ENCODE measurements around the gene KLHL30. TPM values are rescaled to one million over a fixed set of nuclear protein-coding genes. Genes with fewer than 3 reads are reported as not detected.

KLHL30 gene
- total RNA-seq, 4 donors from 2014 or later, result 0.09 to 0.38 (median 0.18) TPM; not detected in 1

DNA sequence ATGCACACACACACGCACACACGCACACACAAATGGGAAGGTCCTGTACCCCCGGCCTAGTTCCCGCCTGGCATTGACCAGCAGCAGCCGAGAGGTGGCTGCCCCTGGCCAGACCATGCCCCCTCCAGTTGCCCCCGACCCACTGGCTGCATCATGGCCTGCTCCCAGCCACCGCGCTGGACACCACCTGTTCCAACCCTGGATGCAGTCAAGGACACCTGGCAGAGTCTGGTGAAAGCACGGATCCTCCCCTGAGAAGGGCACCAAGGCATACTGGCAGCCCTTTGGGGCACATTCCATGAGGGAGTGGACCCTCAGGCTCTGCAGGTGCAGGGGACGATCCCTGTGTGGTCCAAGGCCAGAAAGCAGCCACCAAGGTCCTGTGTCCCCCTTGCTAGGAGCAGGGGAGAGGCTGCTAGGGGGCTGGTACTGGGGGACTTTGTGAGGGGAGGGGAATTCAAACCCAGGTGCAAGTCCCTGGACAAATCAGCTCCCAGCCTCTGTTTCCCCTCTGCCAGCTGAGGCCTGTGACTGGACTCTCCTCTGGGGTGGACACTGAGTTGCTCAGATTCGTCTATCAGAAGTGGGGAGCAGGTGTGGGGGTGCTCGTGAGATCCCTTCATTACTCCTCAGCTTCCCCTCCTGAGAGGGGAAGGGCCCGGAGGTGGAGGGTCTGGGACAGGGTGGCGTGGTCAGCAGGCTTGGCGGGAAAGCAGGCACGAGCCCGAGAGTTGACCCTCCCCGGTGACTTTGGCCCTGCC is 34.8 kb upstream of the KLHL30 start:
- H3K27me3 ChIP-seq, result peaks cover 0 to 7% (median 0%) of the 10 kb centered on the region in 4 donors
- H3K9me3 ChIP-seq, result no peaks in the 10 kb centered on the region
- no peak overlapping the region for H3K4me3 ChIP-seq
- no peak overlapping the region for H3K27ac ChIP-seq
- intact Hi-C loops (cut with DNase I), result no loop called here
- 77 to 89% methylated on average over 7 to 8 of the region's 18 CpGs for WGBS, 2 donors
- peaks cover 0 to 19% (median 0%) of the 10 kb centered on the region in 3 donors for H3K4me1 ChIP-seq
- TF ChIP-seq, protein P1, sequence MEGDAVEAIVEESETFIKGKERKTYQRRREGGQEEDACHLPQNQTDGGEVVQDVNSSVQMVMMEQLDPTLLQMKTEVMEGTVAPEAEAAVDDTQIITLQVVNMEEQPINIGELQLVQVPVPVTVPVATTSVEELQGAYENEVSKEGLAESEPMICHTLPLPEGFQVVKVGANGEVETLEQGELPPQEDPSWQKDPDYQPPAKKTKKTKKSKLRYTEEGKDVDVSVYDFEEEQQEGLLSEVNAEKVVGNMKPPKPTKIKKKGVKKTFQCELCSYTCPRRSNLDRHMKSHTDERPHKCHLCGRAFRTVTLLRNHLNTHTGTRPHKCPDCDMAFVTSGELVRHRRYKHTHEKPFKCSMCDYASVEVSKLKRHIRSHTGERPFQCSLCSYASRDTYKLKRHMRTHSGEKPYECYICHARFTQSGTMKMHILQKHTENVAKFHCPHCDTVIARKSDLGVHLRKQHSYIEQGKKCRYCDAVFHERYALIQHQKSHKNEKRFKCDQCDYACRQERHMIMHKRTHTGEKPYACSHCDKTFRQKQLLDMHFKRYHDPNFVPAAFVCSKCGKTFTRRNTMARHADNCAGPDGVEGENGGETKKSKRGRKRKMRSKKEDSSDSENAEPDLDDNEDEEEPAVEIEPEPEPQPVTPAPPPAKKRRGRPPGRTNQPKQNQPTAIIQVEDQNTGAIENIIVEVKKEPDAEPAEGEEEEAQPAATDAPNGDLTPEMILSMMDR (IDR thresholded peaks at IDR 0.05), result no peak
- TF ChIP-seq POLR2A (IDR thresholded peaks at IDR 0.05), result no peak
- DNase-seq, result no peak
- no peaks in the 10 kb centered on the region for H3K36me3 ChIP-seq

DNA sequence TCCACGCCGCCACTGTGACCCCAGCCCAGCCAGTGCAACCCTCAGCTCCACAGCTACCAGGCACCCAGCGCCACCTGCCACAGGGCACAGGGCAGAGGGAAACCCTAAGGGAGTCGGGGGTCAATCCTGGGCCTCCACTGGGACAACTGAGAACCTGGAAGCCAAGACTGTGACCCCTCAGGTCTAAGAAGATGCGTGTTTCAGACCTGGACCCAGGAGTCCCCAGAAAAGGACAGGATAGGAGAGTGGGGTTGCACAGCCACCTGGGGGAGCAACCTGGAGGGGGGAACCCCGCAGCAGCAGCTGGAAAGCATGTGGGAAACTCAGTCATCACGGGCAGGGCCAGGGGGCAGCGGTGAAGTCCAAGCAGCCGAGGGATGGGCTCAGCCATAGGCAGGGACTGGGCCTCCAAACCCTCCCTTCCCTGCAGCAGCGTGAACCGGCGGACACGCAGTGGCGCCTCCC is 34.2 kb upstream of the KLHL30 start:
- no peak for DNase-seq
- H3K27me3 ChIP-seq, result peaks cover 0 to 7% (median 0%) of the 10 kb centered on the region in 4 donors

DNA sequence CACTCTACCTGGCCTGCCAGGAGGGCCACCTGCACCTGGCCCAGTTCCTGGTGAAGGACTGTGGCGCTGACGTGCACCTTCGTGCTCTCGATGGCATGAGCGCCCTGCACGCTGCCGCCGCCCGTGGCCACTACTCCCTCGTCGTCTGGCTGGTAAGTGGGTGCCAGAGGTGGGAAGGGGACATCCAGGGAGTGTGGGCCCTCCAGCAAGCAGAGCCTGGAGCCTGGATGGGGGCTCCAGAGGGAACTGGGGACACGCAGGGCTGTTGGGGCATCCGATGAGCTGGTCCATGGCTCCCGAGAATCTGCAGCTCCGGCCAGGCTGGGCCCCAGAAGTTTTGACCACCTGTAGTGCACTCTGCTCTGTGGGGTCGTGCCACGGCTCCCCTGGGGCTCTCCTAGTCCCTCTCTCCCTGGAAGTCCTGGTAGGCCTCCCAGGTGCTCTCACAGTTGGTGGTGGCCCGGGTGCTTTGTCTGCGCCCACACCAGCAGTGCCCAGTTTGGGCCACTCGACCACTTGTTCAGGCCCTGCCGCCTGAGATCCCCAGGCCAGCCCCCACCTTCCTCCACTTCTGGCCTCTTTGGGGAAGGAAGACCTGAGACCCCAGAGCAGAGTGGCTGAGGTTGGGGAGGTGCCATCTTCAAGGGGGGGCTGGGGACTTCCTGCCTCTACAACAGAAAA is 33.6 kb upstream of the KLHL30 start:
- H3K9me3 ChIP-seq, result no peaks in the 10 kb centered on the region
- DNase-seq, result no peak
- no peak for TF ChIP-seq POLR2A (IDR thresholded peaks at IDR 0.05)

More for the DNA sequence above, 34.2 kb upstream of the KLHL30 start:
- Histone ChIP-seq H3K27ac (no peak overlapping the region), H3K9me3 (no peaks in the 10 kb centered on the region), H3K4me3 (no peak overlapping the region), H3K4me1 (peaks cover 0 to 13% (median 0%) of the 10 kb centered on the region in 3 donors), H3K36me3 (no peaks in the 10 kb centered on the region)
- intact Hi-C loops (cut with DNase I), result no loop called here
- TF ChIP-seq, protein P1 (IDR thresholded peaks at IDR 0.05), result no peak
- TF ChIP-seq POLR2A (IDR thresholded peaks at IDR 0.05), result no peak
- 68 to 90% methylated on average over 2 to 6 of the region's 14 CpGs for WGBS, 2 donors

DNA sequence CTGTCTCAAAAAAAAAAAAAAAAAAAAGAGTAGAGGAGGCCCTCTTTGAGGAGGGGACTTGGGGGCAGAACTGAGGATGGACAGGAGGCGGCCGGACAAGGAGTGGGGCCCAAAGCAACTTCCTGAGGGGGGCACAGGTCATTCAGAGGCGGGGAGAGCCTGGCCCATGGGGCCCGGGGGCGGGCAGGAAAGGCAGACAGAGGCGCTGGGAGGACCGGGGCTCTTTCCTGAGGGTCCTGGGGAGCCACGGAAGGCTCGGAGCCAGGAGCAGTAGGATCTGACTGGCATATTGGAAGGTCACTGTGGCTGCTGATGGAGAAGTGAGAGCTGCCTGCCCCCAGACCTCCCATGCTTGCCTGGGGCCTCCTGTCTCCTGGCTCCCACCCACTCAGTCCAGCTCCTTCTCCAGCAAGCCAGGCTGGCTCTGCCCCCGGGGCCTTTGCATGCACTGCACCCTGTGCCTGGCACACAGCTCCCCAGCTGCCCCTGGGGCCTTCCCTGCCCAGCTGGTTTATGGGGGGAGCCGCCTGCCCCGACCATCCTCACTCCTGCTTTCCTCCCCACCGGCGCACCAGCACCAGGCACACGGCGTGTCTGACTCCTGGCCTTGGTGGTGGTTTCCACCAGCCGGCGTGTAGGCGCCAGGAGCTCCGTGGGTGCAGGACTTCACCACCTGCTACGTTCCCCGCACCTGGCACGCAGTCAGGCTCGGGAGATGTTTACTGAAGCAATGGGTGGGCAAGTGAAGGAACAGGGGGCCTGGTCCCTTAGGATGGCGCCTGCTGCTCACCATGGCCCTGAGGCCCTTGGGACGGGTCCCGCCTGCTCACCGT is 32.7 kb upstream of the KLHL30 start:
- Histone ChIP-seq H3K4me3 (no peak overlapping the region), H3K36me3 (no peaks in the 10 kb centered on the region), H3K4me1 (peaks cover 0 to 7% (median 0%) of the 10 kb centered on the region in 3 donors), H3K27ac (no peak overlapping the region), H3K27me3 (peaks cover 0 to 7% (median 0%) of the 10 kb centered on the region in 4 donors), H3K9me3 (no peaks in the 10 kb centered on the region)
- intact Hi-C loops (cut with DNase I), result no loop called here
- DNase-seq, result no peak
- TF ChIP-seq, protein P1 (IDR thresholded peaks at IDR 0.05), result no peak
- no peak for TF ChIP-seq POLR2A (IDR thresholded peaks at IDR 0.05)
- 80 to 85% methylated on average over 9 to 18 of the region's 28 CpGs for WGBS, 2 donors

More for the DNA sequence above, 33.6 kb upstream of the KLHL30 start:
- intact Hi-C loops (cut with DNase I), result no loop called here
- Histone ChIP-seq H3K27me3 (peaks cover 0 to 7% (median 0%) of the 10 kb centered on the region in 4 donors), H3K4me3 (no peak overlapping the region), H3K27ac (no peak overlapping the region), H3K36me3 (no peaks in the 10 kb centered on the region), H3K4me1 (peaks cover 0 to 7% (median 0%) of the 10 kb centered on the region in 3 donors)
- WGBS, 2 donors, result 80% methylated on average over 3 of the region's 21 CpGs; no CpG with 5 or more reads in 1 of the 2 donors

DNA sequence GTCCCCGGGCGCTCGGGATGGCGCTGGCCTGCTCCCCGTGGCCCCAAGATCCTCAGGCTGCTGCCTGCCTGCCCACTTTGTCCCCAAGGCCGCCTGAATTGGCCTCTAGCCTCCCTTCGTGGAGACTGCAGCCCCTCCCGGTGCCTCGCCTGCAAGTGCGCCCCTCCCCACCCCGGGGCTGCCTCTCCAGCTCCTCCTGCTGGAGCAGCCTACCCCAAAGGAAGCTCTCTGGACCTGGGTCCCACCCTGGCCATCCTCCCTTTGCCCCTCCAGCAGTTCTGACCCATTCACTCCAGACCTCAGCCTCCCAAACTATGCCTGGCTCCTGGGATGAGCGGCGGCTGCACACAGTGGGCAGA is 32.1 kb upstream of the KLHL30 start:
- Histone ChIP-seq H3K9me3 (no peaks in the 10 kb centered on the region), H3K4me1 (peaks cover 0 to 7% (median 0%) of the 10 kb centered on the region in 3 donors), H3K27ac (no peak overlapping the region), H3K27me3 (peaks cover 0 to 7% (median 0%) of the 10 kb centered on the region in 4 donors), H3K4me3 (no peak overlapping the region), H3K36me3 (no peaks in the 10 kb centered on the region)
- no peak for DNase-seq
- intact Hi-C loops (cut with DNase I), result no loop called here
- TF ChIP-seq, protein P1 (IDR thresholded peaks at IDR 0.05), result no peak
- TF ChIP-seq POLR2A (IDR thresholded peaks at IDR 0.05), result no peak
- WGBS, 2 donors, result 60 to 62% methylated on average over 2 to 8 of the region's 13 CpGs

Measured in esophagus squamous epithelium (tissue), 5 donors.